ENCODE data around the gene TSHB. TPM values are rescaled to one million over a fixed set of nuclear protein-coding genes. Genes with fewer than 3 reads are reported as not detected.

The TSHB gene
- total RNA-seq: not detected

- CTCF ChIA-PET: interaction anchor here (1.2 kb wide), 1 partner anchor 23 kb away, joined by 5 read pairs; no protein-coding TSS in a partner anchor
- H3K4me3 Mint-ChIP-seq: no peak within 1 kb of the TSS
- no peak within 1 kb of the TSS for H3K27ac Mint-ChIP-seq
- no peaks in the 10 kb centered on the region for H3K36me3 Mint-ChIP-seq (ENCODE audit: low read depth)
- POLR2A ChIA-PET: no interaction called here
- ATAC-seq (no peak), DNase-seq (no peak)
- no peak for TF ChIP-seq CTCF (IDR thresholded peaks at IDR 0.05)
- H3K27me3 Mint-ChIP-seq: peaks cover 1% of the 10 kb centered on the region
- no peaks in the 10 kb centered on the region for H3K9me3 Mint-ChIP-seq
- no peaks in the 10 kb centered on the region for H3K4me1 Mint-ChIP-seq (ENCODE audit: low read depth)
- intact Hi-C loops (cut with micrococcal nuclease): no loop called here
Observed at GRCh38 chr1:115029526-115029925, at the start of gene TSHB. Gene TSHB, plus strand, starts transcription at chr1:115029826. Its CDS starts 3,537 bp downstream, at chr1:115033363.

DNA sequence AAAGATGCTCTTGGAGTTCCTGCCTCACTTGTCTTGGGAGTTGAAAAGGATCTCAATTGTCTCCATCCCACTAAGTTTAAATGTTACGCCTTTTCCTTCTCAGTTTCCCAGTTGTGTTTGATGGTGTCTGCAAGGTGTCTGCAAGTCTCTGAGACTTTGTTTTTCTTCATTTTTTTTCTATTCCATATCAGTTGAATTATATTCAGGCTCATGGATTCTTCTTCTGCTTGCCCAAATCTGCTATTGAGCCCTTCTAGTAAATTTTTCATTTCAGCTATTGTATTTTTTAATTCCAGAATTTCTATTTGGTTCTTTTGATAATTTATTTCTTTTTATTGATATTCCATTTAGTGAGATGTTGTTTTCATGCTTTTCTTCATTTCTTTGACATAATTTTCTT lies 47.4 kb upstream of the TSHB start:
- Mint-ChIP-seq H3K36me3 (ENCODE audit: low read depth) (no peaks in the 10 kb centered on the region), H3K27me3 (peaks cover 3% of the 10 kb centered on the region), H3K4me3 (no peak overlapping the region), H3K9me3 (peaks cover 18% of the 10 kb centered on the region), H3K4me1 (ENCODE audit: low read depth) (no peaks in the 10 kb centered on the region), H3K27ac (no peak overlapping the region)
- TF ChIP-seq CTCF (IDR thresholded peaks at IDR 0.05): no peak
- ChIA-PET CTCF (interaction anchor here (0.7 to 2.5 kb wide), 5 partner anchors 11 to 157 kb away, joined by 3 to 29 read pairs (median 7); no protein-coding TSS in a partner anchor), POLR2A (no interaction called here)
- DNase-seq (no peak), ATAC-seq (no peak)
- intact Hi-C loops (cut with micrococcal nuclease): no loop called here

- DNase-seq (no peak), ATAC-seq (no peak)
- peaks cover 1% of the 10 kb centered on the region for H3K27me3 Mint-ChIP-seq
- ChIA-PET CTCF (interaction anchor here (1.2 to 3.6 kb wide), 3 partner anchors 18 to 126 kb away, joined by 3 to 15 read pairs (median 4); no protein-coding TSS in a partner anchor), POLR2A (no interaction called here)
- no peak overlapping the region for H3K27ac Mint-ChIP-seq
- H3K4me3 Mint-ChIP-seq: no peak overlapping the region
- H3K36me3 Mint-ChIP-seq (ENCODE audit: low read depth): peaks cover 7% of the 10 kb centered on the region
- no peaks in the 10 kb centered on the region for H3K4me1 Mint-ChIP-seq (ENCODE audit: low read depth)
- no peak for TF ChIP-seq CTCF (IDR thresholded peaks at IDR 0.05)
- H3K9me3 Mint-ChIP-seq: peaks cover 30% of the 10 kb centered on the region
- intact Hi-C loops (cut with micrococcal nuclease): no loop called here
Observed at GRCh38 chr1:114986286-114986685, 43.3 kb upstream of the TSHB start.

DNA sequence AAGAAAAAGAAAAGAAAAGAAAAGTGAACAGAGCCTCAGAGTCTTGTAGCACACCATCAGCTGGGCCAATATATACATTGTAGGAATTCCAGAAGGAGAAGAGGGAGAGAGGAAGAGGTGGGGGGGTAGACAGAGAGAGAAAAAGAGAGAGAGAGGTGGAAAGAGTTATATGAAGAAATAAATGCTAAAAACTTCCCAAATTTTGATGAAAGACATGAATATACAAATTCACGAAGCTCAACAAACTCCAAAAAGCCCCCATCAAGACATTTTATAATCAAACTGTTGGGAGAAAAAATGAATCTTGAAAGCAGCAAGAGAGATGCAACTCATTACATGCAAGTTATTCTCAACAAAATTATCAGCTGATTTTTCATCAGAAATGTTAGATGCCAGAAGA lies 41.5 kb upstream of the TSHB start:
- Mint-ChIP-seq H3K9me3 (peaks cover 18% of the 10 kb centered on the region), H3K4me1 (ENCODE audit: low read depth) (no peaks in the 10 kb centered on the region), H3K36me3 (ENCODE audit: low read depth) (peaks cover 7% of the 10 kb centered on the region), H3K27ac (no peak overlapping the region), H3K4me3 (no peak overlapping the region), H3K27me3 (peaks cover 1% of the 10 kb centered on the region)
- ChIA-PET POLR2A (no interaction called here), CTCF (interaction anchor here (1.4 to 3.6 kb wide), 2 partner anchors 8 to 65 kb away, joined by 3 to 15 read pairs; no protein-coding TSS in a partner anchor)
- DNase-seq (no peak), ATAC-seq (no peak)
- intact Hi-C loops (cut with micrococcal nuclease): no loop called here
- TF ChIP-seq CTCF (IDR thresholded peaks at IDR 0.05): no peak

DNA sequence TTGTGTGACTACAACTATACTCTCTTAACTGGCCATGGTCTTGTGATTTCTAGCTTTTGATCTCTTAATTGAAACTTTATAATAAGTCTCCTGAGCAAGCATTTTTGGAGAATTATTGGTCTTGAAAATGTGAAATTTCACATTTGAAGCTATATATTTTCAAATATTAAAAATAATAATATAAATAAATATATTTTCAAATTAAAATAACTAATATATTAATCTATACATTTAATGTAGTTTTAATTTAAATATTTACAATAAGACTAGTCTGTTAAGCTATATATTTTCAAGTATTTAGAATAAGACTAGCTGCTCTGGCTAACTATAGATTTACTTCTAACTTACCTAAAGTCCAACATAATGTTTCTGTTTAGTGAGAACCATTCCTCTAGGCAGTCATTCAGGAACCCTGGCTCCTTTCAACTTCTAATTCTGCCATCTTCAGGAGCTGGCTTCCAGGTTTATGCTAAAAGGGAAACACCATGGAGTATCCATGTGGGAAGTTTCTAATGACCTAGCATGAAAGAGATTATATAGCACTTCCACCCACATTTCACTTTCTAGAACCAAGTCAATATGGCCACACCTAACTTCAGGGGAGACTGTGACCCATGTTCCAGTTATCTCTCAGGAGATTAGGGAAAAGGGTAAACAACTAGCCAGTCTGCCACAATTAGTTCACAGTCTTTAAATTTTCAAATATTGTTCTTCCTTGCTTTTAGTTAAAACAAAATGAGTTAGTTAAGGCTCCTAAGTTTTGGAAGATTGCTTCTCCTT lies 31.9 kb upstream of the TSHB start:
- ChIA-PET CTCF (interaction anchor here (1.4 kb wide), 1 partner anchor 55 kb away, joined by 3 read pairs; no protein-coding TSS in a partner anchor), POLR2A (no interaction called here)
- Mint-ChIP-seq H3K27ac (no peak overlapping the region), H3K4me3 (no peak overlapping the region), H3K36me3 (ENCODE audit: low read depth) (no peaks in the 10 kb centered on the region), H3K27me3 (peaks cover 8% of the 10 kb centered on the region), H3K4me1 (ENCODE audit: low read depth) (no peaks in the 10 kb centered on the region), H3K9me3 (no peaks in the 10 kb centered on the region)
- ATAC-seq (no peak), DNase-seq (no peak)
- intact Hi-C loops (cut with micrococcal nuclease): no loop called here
- TF ChIP-seq CTCF (IDR thresholded peaks at IDR 0.05): no peak
